GM18498 (cell line): Measurements from ENCODE around the gene SNHG17.
A peak's percentile ranks its signal among the peaks of the same experiment; 100 is the strongest.
"Not testable (repeated sequence)": the region's sequence is repeated elsewhere in the genome, so short reads cannot be mapped to it uniquely, and the experiment has no call there.

Experiments
- ATAC-seq: cut with Tn5 transposase; IDR thresholded peaks from one replicate; pipeline ENCODE4 v1.9.1; 2021; ENCODE audit warnings: mild to moderate bottlenecking, moderate library complexity; ENCODE audit not compliant: unreplicated experiment

SNHG17 gene

GRCh38 chr20:38434770-38435554, at the start of gene SNHG17:
Gene SNHG17 (minus strand): TSS chr20:38435328.
- peak; percentile 65 for ATAC-seq

GRCh38 chr20:38479596-38479995, 44.5 kb upstream of the SNHG17 start:
- ATAC-seq = no peak

GRCh38 chr20:38477747-38478146, 42.6 kb upstream of the SNHG17 start:
- no peak for ATAC-seq

GRCh38 chr20:38473367-38473795, 38.3 kb upstream of the SNHG17 start:
- ATAC-seq = peak; percentile 3

- ATAC-seq = peak; percentile 92
Observed at GRCh38 chr20:38472513-38473366, 37.6 kb upstream of the SNHG17 start, which contains the start of gene RALGAPB. Gene RALGAPB (plus strand): TSS chr20:38472843. CDS start chr20:38488433, 15,590 bp downstream.

GRCh38 chr20:38471987-38472512, 36.9 kb upstream of the SNHG17 start:
- no peak for ATAC-seq

GRCh38 chr20:38471245-38471644, 36.1 kb upstream of the SNHG17 start:
- ATAC-seq = no peak

- ATAC-seq = no peak
Observed at GRCh38 chr20:38466983-38467382, 31.9 kb upstream of the SNHG17 start.

GRCh38 chr20:38466171-38466570, 31.0 kb upstream of the SNHG17 start:
- ATAC-seq = no peak

GRCh38 chr20:38461569-38461968, 26.4 kb upstream of the SNHG17 start:
- ATAC-seq = not testable (repeated sequence)

- ATAC-seq = not testable (repeated sequence)
Observed at GRCh38 chr20:38461167-38461566, 26.0 kb upstream of the SNHG17 start.

GRCh38 chr20:38460631-38461030, 25.5 kb upstream of the SNHG17 start:
- not testable (repeated sequence) for ATAC-seq

GRCh38 chr20:38460040-38460623, 25.0 kb upstream of the SNHG17 start:
- no peak for ATAC-seq

GRCh38 chr20:38458314-38458713, 23.2 kb upstream of the SNHG17 start:
- no peak for ATAC-seq

GRCh38 chr20:38454556-38455473, 19.7 kb upstream of the SNHG17 start:
- no peak for ATAC-seq

GRCh38 chr20:38453941-38454340, 18.8 kb upstream of the SNHG17 start:
- no peak for ATAC-seq

- ATAC-seq = no peak
Observed at GRCh38 chr20:38452880-38453624, 17.9 kb upstream of the SNHG17 start.

- no peak for ATAC-seq
Observed at GRCh38 chr20:38450412-38450975, 15.4 kb upstream of the SNHG17 start.

- ATAC-seq = no peak
Observed at GRCh38 chr20:38449046-38449445, 13.9 kb upstream of the SNHG17 start.
